T1000 (cell line): ENCODE measurements around the gene RITA1.

ENCODE experiments used
- DNase-seq: peaks from one replicate; lab custom pipeline; 2025; ENCODE audit warnings: mixed read lengths; lab: John Stamatoyannopoulos, UW

The RITA1 gene

DNA sequence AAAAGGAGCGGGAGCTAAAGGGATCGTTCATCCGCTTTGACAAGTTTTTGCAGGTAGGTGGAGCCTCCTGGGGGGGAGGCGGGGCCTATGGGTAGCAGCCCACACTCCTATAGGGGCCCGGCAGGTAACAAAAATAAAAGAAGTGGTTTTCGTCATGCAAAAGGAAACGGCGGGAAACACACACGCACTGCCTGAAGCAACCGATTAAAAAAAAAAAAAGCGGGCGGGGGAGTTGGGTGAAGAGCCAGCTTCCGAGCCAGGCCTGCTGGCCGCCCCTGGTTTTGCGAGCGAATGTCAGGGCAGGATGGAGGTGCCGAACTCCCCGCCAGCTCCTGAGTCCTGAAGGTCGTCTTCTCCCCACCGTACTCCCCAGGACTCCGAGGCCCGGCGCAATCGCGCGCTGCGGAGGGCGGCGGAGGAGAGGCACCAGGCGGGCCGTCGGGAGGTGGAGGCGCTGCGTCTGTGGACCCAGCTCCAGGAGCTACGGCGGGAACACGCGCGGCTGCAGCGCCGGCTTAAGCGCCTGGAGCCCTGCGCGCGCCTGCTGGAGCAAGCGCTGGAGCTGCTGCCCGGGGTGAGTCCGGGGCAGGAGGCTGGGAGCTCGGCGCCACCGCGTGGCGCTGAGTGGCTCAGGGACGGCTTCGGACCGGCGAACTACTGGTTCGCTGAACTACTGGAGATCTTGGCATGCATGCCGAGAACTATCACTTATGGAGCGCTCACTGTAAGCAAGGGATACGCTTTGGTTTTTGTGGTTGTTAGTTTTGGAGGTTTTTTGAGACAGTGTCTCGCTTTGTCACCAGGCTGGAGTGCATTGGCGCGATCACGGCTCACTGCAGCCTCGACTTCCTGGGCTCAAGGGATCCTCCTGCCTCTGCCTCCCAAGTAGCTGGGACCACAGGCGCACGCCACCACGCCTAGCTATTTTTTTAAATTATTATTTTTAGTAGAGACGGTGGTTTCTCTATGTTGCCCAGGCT is 32.4 kb upstream of the RITA1 start:
- peak; percentile 27 for DNase-seq

DNA sequence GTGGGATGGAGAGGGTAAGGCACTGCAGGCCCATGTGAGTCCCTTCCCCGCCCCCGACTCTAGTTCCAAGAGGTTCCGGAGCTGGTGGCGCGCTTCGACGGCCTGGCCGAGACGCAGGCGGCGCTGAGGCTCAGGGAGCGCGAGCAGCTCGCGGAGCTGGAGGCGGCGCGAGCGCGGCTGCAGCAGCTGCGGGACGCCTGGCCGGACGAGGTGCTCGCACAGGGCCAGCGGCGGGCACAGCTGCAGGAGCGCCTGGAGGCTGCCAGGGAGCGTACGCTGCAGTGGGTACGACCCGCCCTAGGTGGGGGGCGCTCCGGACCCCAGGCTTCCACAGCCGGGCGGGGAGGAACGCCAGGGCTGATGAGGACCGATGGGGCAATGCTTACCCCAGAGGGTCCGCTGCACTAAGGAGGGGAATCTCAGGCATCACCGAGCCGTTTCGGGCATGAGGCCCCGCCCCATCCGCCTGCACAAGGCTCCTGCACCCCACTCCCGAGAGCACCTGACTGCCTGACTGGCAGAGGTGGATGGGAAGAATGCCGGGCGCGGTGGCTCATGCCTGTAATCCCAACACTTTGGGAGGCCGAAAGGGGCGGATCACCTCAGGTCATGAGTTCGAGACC is 31.1 kb upstream of the RITA1 start:
- DNase-seq: no peak

DNA sequence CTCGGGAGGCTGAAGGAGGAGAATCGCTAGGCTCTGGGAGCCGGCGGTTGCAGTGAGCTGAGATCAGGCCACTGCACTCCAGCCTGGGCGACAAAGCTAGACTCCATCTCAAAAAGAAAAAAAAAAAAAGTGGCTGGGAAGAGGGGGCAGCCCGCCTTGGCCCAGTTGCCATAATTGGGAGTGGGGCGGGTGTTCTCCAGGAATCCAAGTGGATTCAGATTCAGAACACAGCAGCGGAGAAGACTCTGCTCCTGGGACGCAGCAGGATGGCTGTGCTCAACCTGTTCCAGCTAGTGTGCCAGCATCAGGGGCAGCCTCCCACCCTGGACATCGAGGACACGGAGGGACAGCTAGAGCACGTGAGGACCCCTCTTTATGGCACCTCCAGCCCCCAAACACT is 30.5 kb upstream of the RITA1 start:
- no peak for DNase-seq

DNA sequence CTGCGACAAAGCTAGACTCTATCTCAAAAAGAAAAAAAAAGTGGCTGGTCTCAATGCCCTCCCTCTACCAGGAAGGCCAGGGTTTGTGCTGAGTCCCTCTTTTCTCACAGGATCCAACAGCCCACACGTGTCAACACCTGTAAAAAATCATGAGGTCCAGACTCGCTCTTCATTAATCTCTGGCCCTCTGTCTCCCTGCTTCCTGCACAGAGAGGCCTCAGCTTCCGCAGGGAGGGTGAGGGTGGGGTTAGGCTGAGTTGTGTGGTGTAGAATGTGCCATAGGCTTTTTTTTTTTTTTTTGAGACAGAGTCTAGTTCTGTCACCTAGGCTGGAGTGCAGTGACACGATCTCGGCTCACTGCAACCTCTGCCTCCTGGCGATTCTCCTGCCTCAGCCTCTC is 29.9 kb upstream of the RITA1 start:
- no peak for DNase-seq

DNA sequence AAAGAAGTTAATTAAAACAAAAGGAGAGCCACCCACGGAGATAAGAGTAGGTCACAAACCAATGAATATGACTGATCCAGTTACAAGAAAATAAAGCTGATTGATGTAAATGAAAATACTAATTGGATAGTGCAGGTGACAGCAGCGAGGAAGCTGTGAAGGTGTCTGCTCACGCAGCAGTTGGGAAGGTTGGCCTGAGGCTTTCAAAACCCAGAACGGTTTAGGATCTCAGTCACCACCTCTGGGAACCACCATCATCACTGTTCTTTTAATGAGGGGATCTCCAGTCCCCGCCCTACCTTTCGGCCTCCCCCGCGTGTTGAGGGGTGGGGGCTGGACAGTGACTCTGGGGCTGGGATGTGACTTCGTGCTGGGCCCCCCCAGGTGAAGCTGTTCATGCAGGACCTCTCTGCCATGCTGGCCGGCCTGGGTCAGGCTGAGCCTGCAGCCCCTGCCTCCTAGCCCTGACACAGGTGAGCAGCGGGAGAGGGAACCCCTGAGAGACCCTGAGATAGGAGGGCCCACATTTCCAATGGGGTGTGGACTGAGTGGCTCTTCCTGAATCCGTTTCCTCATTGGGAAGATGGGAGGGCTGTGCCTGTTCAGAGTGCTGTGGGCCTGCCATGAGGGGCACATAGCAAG is 28.2 kb upstream of the RITA1 start:
- DNase-seq: no peak

DNA sequence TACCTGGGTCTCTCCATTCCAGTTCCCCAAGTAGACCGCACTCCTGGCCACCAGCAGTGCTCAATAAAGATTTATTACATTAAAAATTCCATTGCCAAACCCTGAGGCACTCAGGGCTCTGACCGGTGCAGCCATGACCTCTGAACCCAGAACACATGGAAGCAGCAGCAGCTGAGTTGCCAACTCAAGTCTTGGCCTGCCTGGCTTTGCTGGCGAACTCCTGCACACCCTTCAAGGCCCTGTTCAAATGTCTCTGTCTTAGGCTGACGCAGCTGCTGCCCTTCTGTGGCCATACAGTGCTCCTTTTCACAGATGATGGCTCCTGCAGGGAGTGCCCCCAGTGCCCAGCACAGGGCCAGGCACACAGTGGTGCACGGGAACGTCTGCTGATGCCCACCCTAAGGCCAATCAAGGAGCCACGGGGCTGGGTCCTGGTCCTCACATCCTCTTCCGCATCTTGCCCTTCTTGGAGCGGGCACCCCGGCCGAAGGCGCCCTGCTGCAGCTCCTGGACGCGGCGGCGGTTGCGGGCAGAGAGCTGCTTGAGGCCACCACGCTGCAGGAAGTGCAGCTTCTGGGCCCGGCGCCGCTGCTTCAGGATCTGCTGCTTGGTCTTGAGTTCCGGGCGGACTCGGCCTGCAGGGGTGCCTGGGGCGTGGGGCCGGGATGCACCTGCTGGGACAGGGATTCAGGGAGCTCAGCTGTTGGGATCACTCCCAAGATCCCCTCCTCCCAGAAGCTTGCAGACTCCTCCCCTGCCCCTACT is 26.9 kb upstream of the RITA1 start:
- no peak for DNase-seq

DNA sequence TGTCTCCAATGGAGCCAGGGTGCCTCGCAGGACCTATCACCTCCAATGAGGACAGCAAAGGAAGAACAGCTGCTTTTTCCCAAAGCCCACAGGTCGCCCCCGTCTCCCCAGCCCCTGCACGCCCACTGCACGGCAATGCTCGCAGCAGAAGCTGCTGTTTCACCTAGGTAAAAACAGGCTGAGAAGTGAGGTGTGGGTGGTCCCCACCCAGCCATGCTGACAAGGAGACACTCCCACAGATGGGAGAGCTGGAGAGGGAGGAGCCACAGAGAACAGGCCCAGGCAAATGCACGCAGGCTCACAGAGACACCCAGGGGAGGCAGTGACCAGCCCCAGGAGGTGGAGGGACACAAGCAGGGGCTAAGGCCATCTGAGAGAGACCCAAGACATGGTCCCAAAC is 25.6 kb upstream of the RITA1 start:
- no peak for DNase-seq

DNA sequence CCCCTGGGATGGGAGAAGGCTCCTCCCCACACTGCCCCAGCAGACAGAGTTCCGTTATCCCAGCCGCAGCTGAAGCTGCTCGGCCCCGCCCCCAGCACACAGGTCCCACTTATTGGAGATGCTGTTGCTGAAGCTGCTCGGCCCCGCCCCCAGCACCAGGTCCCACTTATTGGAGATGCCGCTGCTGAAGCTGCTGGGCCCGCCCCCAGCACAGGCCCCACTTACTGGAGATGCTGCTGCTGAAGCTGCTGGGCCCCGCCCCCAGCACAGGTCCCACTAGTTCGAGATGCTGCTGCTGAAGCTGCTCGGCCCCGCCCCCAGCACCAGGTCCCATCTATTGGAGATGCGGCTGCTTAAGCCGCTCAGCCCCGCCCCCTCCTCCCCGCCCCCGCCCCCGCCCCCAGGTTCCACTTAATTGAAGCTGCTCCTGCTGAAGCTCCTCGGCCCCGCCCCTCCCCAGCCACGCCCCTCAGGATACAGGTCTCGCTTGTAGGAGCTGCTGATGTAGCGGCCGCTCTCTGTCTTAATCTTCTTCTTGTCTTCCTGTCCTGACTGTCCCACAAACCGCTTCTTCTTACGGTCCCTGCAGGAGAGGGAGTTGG is 24.0 kb upstream of the RITA1 start:
- DNase-seq: no peak

DNA sequence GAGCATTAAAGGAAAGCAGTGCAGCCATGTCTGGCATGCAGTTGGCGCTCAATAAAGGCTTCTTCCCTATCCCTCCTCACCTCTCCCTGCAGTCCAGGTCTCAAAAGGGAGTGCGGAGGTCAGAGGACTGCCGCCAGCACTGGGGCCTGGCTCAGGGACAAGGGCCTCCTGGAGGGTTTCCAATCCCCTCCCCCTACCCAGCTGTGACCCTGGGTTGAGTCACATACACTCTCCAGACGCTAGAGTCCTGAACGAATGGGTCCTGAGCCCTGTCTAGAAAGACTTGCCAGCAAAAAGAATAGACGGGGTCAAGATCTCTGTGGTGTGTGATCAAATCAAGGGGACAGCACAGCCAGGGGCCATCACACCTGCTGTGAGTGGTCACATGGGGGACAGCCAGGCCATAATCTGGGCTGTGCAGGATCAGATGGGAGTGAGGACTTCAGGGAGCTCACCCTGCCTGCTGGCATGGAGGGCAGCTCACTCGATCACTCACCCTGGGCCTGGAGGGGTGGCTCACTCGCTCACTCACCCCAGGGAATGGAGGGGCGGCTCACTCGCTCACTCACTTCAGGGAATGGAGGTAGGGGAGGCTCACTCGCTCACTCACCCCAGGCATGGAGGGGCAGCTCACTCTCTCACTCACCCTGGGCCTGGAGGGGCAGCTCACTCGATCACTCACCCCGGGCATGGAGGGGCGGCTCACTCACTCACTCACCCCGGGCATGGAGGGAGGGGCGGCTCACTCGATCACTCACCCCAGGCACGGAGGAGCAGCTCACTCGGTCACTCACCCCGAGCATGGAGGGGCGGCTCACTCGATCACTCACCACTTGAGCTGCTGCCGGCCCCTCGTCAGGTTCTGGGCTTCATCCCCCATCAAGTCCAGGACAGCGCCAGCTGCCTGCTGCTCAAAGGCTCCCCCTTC is 23.2 kb upstream of the RITA1 start:
- DNase-seq: no peak

DNA sequence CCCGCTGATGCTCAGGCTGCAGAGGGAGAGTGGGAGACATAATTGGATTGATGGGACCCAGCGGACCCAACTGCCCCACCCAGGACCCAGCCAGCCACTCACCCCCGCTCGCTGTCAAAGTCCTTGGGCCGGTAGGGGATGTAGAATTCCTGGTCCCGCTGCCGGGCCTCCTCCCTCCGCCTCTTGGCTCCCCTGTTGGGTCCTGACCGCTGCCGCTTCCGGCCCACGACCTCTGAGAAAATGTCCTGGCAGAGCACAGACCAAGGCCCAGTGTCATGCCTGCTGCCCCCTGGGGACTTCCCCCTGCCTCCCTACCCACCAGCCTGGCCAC is 22.5 kb upstream of the RITA1 start:
- no peak for DNase-seq

DNA sequence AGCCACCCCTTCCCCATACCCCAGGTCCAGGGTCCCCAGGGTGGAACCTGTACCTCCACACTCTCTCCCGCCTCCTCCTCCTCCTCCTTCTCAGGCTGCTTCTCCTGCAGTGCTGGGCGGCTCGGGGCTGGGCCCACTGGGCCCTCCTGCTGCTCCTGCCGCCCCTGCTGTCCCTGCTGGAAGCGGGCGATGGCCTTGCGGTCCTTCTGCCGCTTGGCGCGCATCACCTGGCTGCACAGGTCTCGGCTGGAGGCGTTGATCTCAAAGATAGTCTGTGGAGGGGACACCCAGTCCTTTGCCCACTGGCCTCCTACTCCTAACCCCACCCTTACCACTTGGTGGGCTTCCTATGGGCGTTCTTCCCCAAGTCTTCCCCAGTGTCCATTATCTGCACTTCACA is 21.5 kb upstream of the RITA1 start:
- DNase-seq: no peak

DNA sequence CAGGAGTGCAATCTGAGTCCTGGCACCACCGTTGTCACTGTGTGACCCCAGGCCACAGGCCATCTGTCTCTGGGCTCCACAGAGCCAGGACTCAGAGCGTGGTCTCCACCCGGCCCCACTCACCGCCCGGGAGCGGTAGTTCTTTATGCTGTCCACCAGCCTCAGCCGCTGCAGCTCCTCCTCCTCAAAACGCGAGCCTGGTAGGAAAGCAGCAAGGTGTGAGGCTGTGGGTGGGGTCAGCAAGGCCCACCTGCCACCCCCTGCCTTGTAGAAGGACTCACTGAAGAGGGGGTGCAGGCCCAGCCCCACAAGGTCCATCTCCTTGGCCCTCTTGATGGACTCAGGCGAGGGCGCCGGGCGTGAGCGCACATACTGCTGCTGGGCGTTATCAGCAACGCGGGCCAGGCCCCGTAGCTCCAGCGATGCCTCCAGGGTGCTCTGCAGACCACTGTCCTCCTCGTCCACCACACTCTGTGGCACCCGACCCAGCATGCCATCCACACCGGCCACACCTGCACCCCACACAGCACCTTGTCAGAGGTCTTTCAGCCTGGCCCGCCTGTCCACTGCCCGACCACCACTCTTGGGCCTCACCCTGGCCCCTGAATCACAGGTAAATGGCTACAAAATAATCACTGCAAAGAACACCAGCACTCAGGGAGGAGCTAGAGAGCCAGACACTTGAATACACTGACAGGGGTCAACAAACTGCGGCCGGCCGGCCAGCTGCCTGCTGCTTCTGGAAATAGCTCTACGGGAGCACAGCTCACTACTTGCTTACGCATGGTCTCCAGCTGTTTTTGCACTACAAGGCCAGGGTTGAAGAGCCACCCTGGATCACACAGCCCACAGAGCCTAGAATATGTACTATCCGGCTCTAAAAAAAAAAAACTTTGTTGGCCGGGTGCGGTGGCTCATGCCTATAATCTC is 19.7 kb upstream of the RITA1 start:
- no peak for DNase-seq

DNA sequence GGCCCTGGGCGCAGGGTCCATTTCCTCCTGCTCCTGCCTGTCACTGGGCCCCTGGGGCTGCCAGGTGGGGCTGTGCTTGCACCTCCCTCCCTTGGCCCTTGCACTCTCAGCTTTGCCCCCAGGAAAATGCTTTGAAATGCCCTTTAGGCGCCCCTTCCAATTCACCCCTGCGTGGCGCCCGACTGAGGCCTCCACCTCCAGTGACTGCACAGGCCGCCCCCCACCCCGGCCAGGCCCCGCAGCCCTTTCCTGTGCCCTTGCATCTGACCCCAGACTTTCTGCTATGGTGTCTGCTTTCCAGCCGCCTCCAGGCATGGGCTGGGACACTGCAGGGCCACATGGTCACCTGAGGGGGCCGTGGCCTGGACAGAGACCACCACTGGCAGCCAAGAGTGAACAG is 17.7 kb upstream of the RITA1 start:
- DNase-seq: no peak

DNA sequence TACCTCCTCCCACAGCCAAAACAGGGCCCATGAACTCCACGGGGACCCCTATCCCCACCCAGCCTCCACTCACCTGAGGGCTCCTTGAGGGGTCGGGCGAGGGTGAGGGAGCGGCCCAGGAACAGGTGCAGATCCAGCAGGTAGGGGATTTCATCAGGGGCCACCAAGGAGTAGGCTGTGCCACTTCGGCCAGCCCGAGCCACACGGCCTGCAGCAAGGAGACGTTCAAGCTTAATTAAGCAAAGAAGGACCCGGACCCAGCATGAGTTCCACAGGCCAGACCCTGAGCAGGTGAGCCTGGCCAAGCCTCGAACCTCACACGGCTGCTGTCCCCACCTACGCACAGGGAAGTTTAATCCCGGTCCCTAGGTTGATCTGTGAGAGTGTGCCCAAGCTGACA is 15.8 kb upstream of the RITA1 start:
- DNase-seq: no peak

DNA sequence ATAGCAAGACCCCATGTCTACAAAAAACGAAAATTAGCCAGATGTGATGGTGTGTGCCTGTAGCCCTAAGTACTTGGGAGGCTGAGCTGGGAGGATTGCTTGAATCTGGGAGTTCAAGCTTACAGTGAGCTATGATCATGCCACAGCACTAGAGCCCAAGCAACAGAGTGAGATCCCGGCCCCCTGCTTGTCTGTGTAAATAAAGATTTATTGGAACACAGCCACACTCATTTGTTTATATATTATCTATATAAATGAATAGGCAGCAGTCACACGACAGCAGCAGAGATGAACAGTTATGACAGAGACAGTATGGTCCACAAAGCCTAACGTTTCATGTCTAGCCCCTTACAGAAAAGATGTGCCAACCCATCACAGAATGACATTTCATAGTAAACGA is 15.1 kb upstream of the RITA1 start:
- no peak for DNase-seq

DNA sequence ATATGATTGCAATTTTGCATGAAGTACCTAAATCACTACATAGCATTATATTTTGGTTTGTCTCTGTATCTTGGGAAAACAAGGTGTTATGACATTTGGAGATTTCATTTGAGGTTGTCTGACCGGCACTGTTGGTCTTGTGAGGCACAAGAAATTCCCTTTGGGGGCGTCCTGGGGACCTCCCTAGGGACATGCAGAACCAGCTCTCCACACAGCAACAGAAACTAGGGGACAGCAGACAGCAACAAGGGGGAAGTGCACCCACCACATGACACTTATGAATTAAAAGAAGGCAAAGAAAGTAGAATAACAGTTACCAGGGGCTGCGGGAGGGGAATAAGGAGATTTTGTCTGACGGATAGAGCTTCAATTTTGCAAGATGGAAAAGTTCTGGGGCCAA is 14.6 kb upstream of the RITA1 start:
- DNase-seq: no peak

DNA sequence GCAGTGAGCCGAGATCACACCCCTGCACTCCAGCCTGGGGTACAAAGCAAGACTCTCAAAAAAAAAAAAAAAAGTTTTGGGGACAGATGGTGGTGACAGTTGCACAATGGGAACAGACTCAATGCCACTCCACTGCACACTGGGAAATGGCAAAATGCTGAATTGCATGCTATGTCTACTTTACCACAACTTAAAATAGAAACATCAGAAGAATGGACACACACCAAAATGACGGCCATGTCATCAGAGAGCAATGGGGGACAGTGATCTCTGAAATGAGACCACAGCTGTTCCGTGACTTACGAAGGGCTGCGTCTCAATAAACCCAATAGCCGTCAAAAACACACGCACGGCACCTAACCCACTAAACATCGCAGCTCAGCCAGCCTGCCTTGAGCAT is 14.0 kb upstream of the RITA1 start:
- DNase-seq: no peak

DNA sequence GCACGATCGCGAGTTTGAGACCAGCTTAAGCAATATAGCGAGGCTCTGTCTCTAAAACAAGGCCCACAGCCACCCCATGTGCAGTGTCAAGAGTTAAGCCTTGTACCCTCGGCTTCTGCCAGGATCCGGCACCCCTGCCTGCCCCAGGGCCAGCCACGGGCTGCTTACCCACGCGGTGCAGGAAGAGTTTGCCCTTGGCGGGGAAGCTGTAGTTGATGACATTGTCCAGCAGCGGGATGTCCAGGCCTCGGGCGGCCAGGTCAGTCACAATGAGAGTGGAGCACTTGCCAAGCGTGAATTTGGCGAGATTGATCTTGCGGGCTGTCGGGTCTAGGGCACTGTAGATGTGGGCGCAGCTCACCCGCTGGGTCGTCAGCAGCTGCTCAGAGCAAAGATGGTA is 13.3 kb upstream of the RITA1 start:
- DNase-seq: no peak

DNA sequence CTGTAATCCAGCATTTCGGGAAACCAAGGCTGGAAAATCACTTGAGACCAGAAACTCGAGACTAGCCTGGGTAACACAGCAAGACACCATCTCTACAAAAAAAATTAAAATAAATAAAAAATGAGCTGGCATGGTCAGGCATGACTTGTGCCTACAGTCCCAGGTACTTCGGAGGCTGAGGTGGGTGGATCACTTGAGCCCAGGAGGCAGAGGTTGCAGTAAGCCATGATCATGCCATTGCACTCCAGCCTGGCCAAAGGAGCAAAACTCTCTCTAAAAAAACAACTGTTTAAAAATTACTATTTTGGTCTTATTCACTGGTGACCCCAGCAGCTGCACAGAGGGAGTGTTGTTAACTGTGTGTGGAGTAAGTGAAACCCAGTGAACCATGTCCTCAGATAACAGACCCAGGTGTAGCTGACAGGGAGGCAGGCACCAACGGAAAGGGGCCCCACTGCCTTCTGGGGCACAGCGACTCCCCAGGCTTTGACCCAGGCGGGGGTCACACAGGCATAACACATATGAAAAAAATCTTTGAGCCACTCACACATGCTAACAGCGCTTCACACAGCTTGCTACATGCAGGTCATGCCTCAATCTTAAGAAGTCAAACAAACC is 12.3 kb upstream of the RITA1 start:
- DNase-seq: no peak
